Neural progenitor cell (in vitro differentiated cells): ENCODE data around the gene DNAJC5. TPM values are rescaled to one million over a fixed set of nuclear protein-coding genes. Genes with fewer than 3 reads are reported as not detected.
A peak's percentile ranks its signal among the peaks of the same experiment; 100 is the strongest.

Experiments used
- DNase-seq: peaks from one replicate; pipeline ENCODE4 v3.0.0-alpha.2; 2016; ENCODE audit warnings: low spot score
- H2AFZ ChIP-seq: fragments of 200-600 bp; sonication (generic); replicated peaks from 2 replicates; pipeline ENCODE4 v1.6.1; 2016; ENCODE audit warnings: antibody characterized with exemption
- H3F3A ChIP-seq: fragments of 200-600 bp; sonication (generic); 2 replicates; pipeline ENCODE4 v1.6.1; 2016; ENCODE audit warnings: antibody characterized with exemption, low read depth
- H3K27ac ChIP-seq: fragments of 200-600 bp; sonication (generic); 2 replicates; pipeline ENCODE4 v1.5.1; 2016; ENCODE audit warnings: mild to moderate bottlenecking
- H3K27me3 ChIP-seq: fragments of 200-600 bp; sonication (generic); 2 replicates; pipeline ENCODE4 v1.6.1; 2016; ENCODE audit warnings: mild to moderate bottlenecking, moderate library complexity
- H3K36me3 ChIP-seq: fragments of 200-600 bp; sonication (generic); 2 replicates; pipeline ENCODE4 v1.5.1; 2016
- H3K4me1 ChIP-seq: fragments of 200-600 bp; sonication (generic); 2 replicates; pipeline ENCODE4 v1.6.1; 2016; ENCODE audit warnings: mixed run types
- H3K4me2 ChIP-seq: fragments of 200-600 bp; sonication (generic); 2 replicates; pipeline ENCODE4 v1.6.1; 2016
- H3K4me3 ChIP-seq: fragments of 200-600 bp; sonication (generic); 2 replicates; pipeline ENCODE4 v1.5.1; 2016
- H3K79me2 ChIP-seq: fragments of 200-600 bp; sonication (generic); 2 replicates; pipeline ENCODE4 v1.6.1; 2016; ENCODE audit warnings: low read depth
- H3K9ac ChIP-seq: fragments of 200-600 bp; sonication (generic); 2 replicates; pipeline ENCODE4 v1.6.1; 2016
- H3K9me3 ChIP-seq: fragments of 200-600 bp; sonication (generic); 2 replicates; pipeline ENCODE4 v1.5.1; 2016; ENCODE audit warnings: low read depth
- H4K20me1 ChIP-seq: fragments of 200-600 bp; sonication (generic); 2 replicates; pipeline ENCODE4 v1.6.1; 2016; ENCODE audit warnings: low read depth
- H3K27ac Mint-ChIP-seq: 3 replicates; pipeline ENCODE4 v1.8.0; 2021; ENCODE audit warnings: mixed read lengths
- H3K27me3 Mint-ChIP-seq: 2 replicates; pipeline ENCODE4 v1.8.0; 2022; ENCODE audit warnings: low read depth, mild to moderate bottlenecking, inconsistent platforms, moderate library complexity, mixed read lengths; ENCODE audit not compliant: insufficient read depth
- H3K36me3 Mint-ChIP-seq: 3 replicates; pipeline ENCODE4 v1.8.0; 2021; ENCODE audit warnings: mixed read lengths
- H3K4me1 Mint-ChIP-seq: 3 replicates; pipeline ENCODE4 v1.8.0; 2021; ENCODE audit warnings: mixed read lengths
- H3K4me3 Mint-ChIP-seq: 3 replicates; pipeline ENCODE4 v1.8.0; 2021; ENCODE audit warnings: mild to moderate bottlenecking, moderate library complexity, mixed read lengths
- H3K9me3 Mint-ChIP-seq: 3 replicates; pipeline ENCODE4 v1.8.0; 2020; ENCODE audit warnings: mixed read lengths
- EZH2 ChIP-seq: fragments of 200-600 bp; sonication (generic); IDR thresholded peaks from 2 replicates; pipeline ENCODE4 v1.6.1; 2017; ENCODE audit warnings: antibody characterized with exemption, mild to moderate bottlenecking, moderate library complexity
- EZH2phosphoT487 ChIP-seq: fragments of 200-600 bp; sonication (generic); IDR thresholded peaks from 2 replicates; pipeline ENCODE4 v1.6.1; 2017; ENCODE audit warnings: antibody characterized with exemption
- total RNA-seq: library from RNA; depleted of rRNA; stranded (reverse); fragments of >200 nt; gene quantifications from 2 replicates; pipeline ENCODE4 v1.2.3, GENCODE V29; 2015; ENCODE audit warnings: low replicate concordance
- TF ChIP-seq, protein P1 (sequence below): fragments of 200-600 bp; sonication (generic); IDR thresholded peaks from 2 replicates; pipeline ENCODE4 v1.5.1; 2017; ENCODE audit warnings: antibody characterized with exemption, mild to moderate bottlenecking

The DNAJC5 gene, protein sequence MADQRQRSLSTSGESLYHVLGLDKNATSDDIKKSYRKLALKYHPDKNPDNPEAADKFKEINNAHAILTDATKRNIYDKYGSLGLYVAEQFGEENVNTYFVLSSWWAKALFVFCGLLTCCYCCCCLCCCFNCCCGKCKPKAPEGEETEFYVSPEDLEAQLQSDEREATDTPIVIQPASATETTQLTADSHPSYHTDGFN
- 17.2 and 37.9 TPM in 2 replicates for total RNA-seq

DNA sequence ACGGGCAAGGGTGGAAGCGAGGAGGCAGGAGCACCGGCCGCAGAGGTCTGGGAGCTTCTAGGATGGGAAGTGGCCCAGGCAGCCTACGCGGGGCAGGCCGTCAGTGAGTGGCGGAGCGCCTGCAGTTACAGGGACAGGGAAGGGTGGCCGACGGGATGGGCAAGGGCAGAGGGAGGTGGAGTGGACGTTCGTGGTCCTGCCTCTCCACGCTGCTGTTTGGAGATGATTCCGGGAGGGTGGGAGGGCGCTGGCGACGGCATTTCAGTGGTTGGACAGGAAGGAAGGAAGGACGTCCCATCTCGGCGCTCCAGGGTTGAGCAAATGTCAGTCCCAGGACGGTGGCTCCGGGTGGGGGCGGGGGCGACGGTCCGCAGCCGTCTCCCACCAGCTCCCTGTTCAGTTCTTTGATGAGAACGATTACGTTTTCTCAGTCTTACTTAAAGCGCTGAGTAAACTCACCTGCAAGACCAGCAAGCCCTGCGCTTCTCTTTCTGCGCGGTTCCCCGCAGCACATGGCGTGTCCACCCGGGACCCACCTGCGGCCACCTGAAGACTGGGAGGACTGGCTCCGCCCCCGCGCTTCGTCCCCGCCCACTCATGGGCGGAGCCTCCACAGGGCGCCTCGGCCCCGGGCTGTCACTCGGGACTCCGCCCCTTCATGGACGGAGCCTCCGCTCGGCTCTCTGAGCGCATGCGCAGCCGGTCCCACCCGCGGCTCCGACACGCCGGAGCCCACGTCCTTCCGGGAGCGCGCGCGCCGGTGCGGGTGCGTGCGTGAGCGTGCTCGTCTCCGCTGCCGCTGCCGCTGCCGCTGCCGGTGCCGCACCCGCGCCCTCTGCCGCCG lies at the start of gene DNAJC5:
Gene DNAJC5, plus strand, starts transcription at position 769 of the 844 bp plus-strand sequence. CDS start 33,220 bp downstream, outside the sequence.
- peak; percentile 96 for DNase-seq
- Histone ChIP-seq H3K79me2 (peaks cover 42% of the 10 kb centered on the region), H3F3A (peaks cover 34% of the 10 kb centered on the region), H2AFZ (peak within 1 kb of the TSS; percentile 23), H3K27me3 (no peaks in the 10 kb centered on the region), H3K4me3 (peak within 1 kb of the TSS; percentile 94), H3K36me3 (no peaks in the 10 kb centered on the region), H3K4me2 (peak within 1 kb of the TSS; percentile 97), H3K4me1 (peaks cover 9% of the 10 kb centered on the region), H3K9ac (peak within 1 kb of the TSS; percentile 77), H4K20me1 (peaks cover 60% of the 10 kb centered on the region), H3K9me3 (no peaks in the 10 kb centered on the region), H3K27ac (no peak within 1 kb of the TSS)
- TF ChIP-seq, protein P1, sequence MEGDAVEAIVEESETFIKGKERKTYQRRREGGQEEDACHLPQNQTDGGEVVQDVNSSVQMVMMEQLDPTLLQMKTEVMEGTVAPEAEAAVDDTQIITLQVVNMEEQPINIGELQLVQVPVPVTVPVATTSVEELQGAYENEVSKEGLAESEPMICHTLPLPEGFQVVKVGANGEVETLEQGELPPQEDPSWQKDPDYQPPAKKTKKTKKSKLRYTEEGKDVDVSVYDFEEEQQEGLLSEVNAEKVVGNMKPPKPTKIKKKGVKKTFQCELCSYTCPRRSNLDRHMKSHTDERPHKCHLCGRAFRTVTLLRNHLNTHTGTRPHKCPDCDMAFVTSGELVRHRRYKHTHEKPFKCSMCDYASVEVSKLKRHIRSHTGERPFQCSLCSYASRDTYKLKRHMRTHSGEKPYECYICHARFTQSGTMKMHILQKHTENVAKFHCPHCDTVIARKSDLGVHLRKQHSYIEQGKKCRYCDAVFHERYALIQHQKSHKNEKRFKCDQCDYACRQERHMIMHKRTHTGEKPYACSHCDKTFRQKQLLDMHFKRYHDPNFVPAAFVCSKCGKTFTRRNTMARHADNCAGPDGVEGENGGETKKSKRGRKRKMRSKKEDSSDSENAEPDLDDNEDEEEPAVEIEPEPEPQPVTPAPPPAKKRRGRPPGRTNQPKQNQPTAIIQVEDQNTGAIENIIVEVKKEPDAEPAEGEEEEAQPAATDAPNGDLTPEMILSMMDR: no peak
- TF ChIP-seq EZH2phosphoT487 (no peak), EZH2 (no peak)
- peaks cover 6% of the 10 kb centered on the region for H3K27me3 Mint-ChIP-seq
- peak within 1 kb of the TSS; percentile 96 for H3K27ac Mint-ChIP-seq
- peak within 1 kb of the TSS; percentile 94 for H3K4me3 Mint-ChIP-seq
- no peaks in the 10 kb centered on the region for H3K9me3 Mint-ChIP-seq
- H3K4me1 Mint-ChIP-seq: peaks cover 30% of the 10 kb centered on the region
- H3K36me3 Mint-ChIP-seq: peaks cover 8% of the 10 kb centered on the region

DNA sequence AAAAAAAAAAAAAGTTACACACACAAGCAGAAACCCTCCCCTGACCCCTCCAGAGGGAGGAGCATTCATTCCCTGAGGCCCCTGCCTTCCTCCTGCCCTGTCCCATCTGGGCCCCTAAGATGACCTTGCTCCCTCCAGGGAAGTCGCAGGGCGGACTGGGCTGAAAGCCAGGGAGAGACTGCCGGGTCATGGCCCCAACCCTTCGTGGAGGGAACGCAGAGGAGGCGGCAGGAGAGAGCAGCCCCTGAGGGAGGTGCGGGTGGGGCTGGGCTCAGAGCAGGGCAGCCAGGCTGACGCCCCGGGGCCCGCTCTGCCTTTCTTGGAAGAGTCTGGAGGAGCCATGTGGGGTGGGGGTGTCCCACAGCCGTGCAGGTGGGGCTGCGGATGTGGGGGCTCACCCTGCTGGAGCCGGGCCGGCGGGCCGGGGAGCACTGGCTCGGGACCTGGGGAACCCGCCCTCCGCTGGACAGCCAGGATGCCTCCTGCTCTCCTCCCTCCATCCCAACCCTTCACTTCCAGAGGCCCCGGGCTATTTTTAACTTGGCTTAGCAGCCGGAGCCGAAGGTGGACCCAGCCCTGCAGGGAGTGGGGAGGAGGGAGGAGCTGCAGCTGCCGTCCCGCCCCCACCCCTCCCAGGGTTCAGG lies 48.7 kb upstream of the DNAJC5 start:
- peak overlapping the region; percentile 39 for H3K4me3 ChIP-seq
- Mint-ChIP-seq H3K27ac (peak overlapping the region; percentile 87), H3K36me3 (no peaks in the 10 kb centered on the region), H3K4me3 (peak overlapping the region; percentile 80), H3K4me1 (peaks cover 7% of the 10 kb centered on the region), H3K9me3 (peaks cover 6% of the 10 kb centered on the region), H3K27me3 (peaks cover 2% of the 10 kb centered on the region)
- H3K9ac ChIP-seq: no peak overlapping the region
- peaks cover 32% of the 10 kb centered on the region for H3F3A ChIP-seq
- H4K20me1 ChIP-seq: no peaks in the 10 kb centered on the region
- DNase-seq: peak; percentile 66
- H3K79me2 ChIP-seq: no peaks in the 10 kb centered on the region
- no peaks in the 10 kb centered on the region for H3K27me3 ChIP-seq
- H3K9me3 ChIP-seq: no peaks in the 10 kb centered on the region
- peaks cover 23% of the 10 kb centered on the region for H3K4me1 ChIP-seq
- H3K27ac ChIP-seq: no peak overlapping the region
- TF ChIP-seq, protein P1: no peak
- no peak for TF ChIP-seq EZH2phosphoT487
- no peak for TF ChIP-seq EZH2
- peak overlapping the region; percentile 80 for H3K4me2 ChIP-seq
- H3K36me3 ChIP-seq: no peaks in the 10 kb centered on the region
- no peak overlapping the region for H2AFZ ChIP-seq

DNA sequence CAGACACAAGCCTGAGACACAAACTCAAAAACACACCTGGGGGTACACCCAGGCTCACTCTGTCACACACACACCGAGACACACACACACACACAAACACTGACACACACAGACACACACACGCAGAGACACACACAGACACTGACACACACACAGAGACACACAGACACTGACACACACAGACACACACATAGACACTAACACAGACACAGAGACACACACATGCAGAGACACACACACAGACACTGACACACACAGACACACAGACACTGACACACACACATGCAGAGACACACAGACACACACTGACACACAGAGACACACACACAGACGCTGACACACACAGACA lies 48.1 kb upstream of the DNAJC5 start:
- no peak overlapping the region for H2AFZ ChIP-seq
- no peaks in the 10 kb centered on the region for H3K79me2 ChIP-seq
- H3F3A ChIP-seq: peaks cover 32% of the 10 kb centered on the region
- Mint-ChIP-seq H3K27me3 (peaks cover 2% of the 10 kb centered on the region), H3K36me3 (no peaks in the 10 kb centered on the region), H3K9me3 (peaks cover 7% of the 10 kb centered on the region), H3K4me1 (peaks cover 7% of the 10 kb centered on the region), H3K4me3 (no peak overlapping the region), H3K27ac (no peak overlapping the region)
- no peak overlapping the region for H3K27ac ChIP-seq
- H4K20me1 ChIP-seq: no peaks in the 10 kb centered on the region
- no peak for DNase-seq
- H3K4me1 ChIP-seq: peaks cover 23% of the 10 kb centered on the region
- no peaks in the 10 kb centered on the region for H3K27me3 ChIP-seq
- H3K4me2 ChIP-seq: peak overlapping the region; percentile 80
- no peak overlapping the region for H3K4me3 ChIP-seq
- no peak overlapping the region for H3K9ac ChIP-seq
- H3K9me3 ChIP-seq: no peaks in the 10 kb centered on the region
- H3K36me3 ChIP-seq: no peaks in the 10 kb centered on the region
- no peak for TF ChIP-seq EZH2phosphoT487
- TF ChIP-seq, protein P1: no peak
- TF ChIP-seq EZH2: no peak
